OCI-LY7 (cell line): Measurements from ENCODE around the gene TBC1D3K.
"Not testable (repeated sequence)": the region's sequence is repeated elsewhere in the genome, so short reads cannot be mapped to it uniquely, and the experiment has no call there.

Experiments used
- EZH2phosphoT487 ChIP-seq: fragments of 200-600 bp; sonication (generic); IDR thresholded peaks from 2 replicates; pipeline ENCODE4 v1.6.1; 2018; ENCODE audit warnings: low read depth, borderline replicate concordance, mild to moderate bottlenecking, mixed run types, antibody characterized with exemption, low read length, moderate library complexity, mixed read lengths
- TF ChIP-seq, protein P1 (sequence below): fragments of 200-600 bp; sonication (generic); conservative IDR thresholded peaks from 2 replicates; pipeline ENCODE4 v1.5.1; 2014; ENCODE audit warnings: mild to moderate bottlenecking, antibody characterized with exemption, low read length, moderate library complexity, mixed read lengths

- TF ChIP-seq, protein P1, sequence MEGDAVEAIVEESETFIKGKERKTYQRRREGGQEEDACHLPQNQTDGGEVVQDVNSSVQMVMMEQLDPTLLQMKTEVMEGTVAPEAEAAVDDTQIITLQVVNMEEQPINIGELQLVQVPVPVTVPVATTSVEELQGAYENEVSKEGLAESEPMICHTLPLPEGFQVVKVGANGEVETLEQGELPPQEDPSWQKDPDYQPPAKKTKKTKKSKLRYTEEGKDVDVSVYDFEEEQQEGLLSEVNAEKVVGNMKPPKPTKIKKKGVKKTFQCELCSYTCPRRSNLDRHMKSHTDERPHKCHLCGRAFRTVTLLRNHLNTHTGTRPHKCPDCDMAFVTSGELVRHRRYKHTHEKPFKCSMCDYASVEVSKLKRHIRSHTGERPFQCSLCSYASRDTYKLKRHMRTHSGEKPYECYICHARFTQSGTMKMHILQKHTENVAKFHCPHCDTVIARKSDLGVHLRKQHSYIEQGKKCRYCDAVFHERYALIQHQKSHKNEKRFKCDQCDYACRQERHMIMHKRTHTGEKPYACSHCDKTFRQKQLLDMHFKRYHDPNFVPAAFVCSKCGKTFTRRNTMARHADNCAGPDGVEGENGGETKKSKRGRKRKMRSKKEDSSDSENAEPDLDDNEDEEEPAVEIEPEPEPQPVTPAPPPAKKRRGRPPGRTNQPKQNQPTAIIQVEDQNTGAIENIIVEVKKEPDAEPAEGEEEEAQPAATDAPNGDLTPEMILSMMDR: not testable (repeated sequence)
- TF ChIP-seq EZH2phosphoT487: not testable (repeated sequence)
Measured at GRCh38 chr17:37896961-37897360, 27.3 kb upstream of the TBC1D3K start.
